MCF 10A (cell line): ENCODE measurements around the gene MTMR12. TPM values are rescaled to one million over a fixed set of nuclear protein-coding genes. Genes with fewer than 3 reads are reported as not detected.

ENCODE experiments used
- BruUV-seq: library from RNA; stranded (reverse); fragments of 400-500 nt; replicated peaks from 2 replicates; lab custom pipeline; 2021; lab: Mats Ljungman, UMichigan
- CTCF ChIA-PET: fragments of 300-600 bp; sonication (Branson Sonifier 250); formaldehyde crosslinking; extraction: SDS; loops from one replicate; lab custom pipeline; 2021; ENCODE audit warnings: antibody characterized with exemption, inconsistent platforms; lab: Yijun Ruan, JAX
- POLR2A ChIA-PET: fragments of 300-600, 350-650 bp; sonication (Branson Sonifier 250); formaldehyde crosslinking; extraction: SDS; loops from one replicate; lab custom pipeline; 2020; ENCODE audit warnings: antibody characterized with exemption, inconsistent platforms; lab: Yijun Ruan, JAX
- DNase-seq: peaks from one replicate; pipeline ENCODE4 v3.0.0-alpha.2; 2018; ENCODE audit not compliant: unreplicated experiment
- H3K27ac Mint-ChIP-seq: one replicate; pipeline ENCODE4 v1.8.0; 2022; ENCODE audit warnings: mild to moderate bottlenecking, low read depth, mixed read lengths; ENCODE audit not compliant: unreplicated experiment
- H3K27me3 Mint-ChIP-seq: one replicate; pipeline ENCODE4 v1.8.0; 2022; ENCODE audit warnings: mixed read lengths; ENCODE audit not compliant: insufficient read depth, unreplicated experiment
- H3K36me3 Mint-ChIP-seq: one replicate; pipeline ENCODE4 v1.8.0; 2022; ENCODE audit warnings: mild to moderate bottlenecking, moderate library complexity, mixed read lengths; ENCODE audit not compliant: insufficient read depth, unreplicated experiment
- H3K4me1 Mint-ChIP-seq: one replicate; pipeline ENCODE4 v1.8.0; 2022; ENCODE audit warnings: mixed read lengths; ENCODE audit not compliant: insufficient read depth, unreplicated experiment
- H3K4me3 Mint-ChIP-seq: one replicate; pipeline ENCODE4 v1.8.0; 2022; ENCODE audit warnings: mild to moderate bottlenecking, moderate library complexity, mixed read lengths; ENCODE audit not compliant: unreplicated experiment
- H3K9me3 Mint-ChIP-seq: one replicate; pipeline ENCODE4 v1.8.0; 2022; ENCODE audit warnings: mixed read lengths; ENCODE audit not compliant: unreplicated experiment
- intact Hi-C: fragments of 100-400 bp; cut with micrococcal nuclease; formaldehyde crosslinking; loops from 2 replicates; pipeline ENCODE4 v1.14.1; 2022
- total RNA-seq: library from RNA; stranded (reverse); gene quantifications from 2 replicates; pipeline ENCODE4 v1.2.3, GENCODE V29; 2022
- TF ChIP-seq, protein P1 (sequence below): fragments of 200-600 bp; IDR thresholded peaks from one replicate; pipeline ENCODE4 v1.8.0; 2022; ENCODE audit warnings: antibody characterized with exemption, mild to moderate bottlenecking; ENCODE audit not compliant: unreplicated experiment

Gene MTMR12
- total RNA-seq, 1 experiment from 2014 or later: 24.4 TPM

- H3K36me3 Mint-ChIP-seq: no peaks in the 10 kb centered on the region
- intact Hi-C loops: no loop called here
- ChIA-PET POLR2A (no interaction called here), CTCF (interaction anchor here (0.6 kb wide), 1 partner anchor 91 kb away, joined by 3 read pairs; no protein-coding TSS in a partner anchor)
- no peak overlapping the region for H3K4me3 Mint-ChIP-seq
- no TSS peak for BruUV-seq
- no peaks in the 10 kb centered on the region for H3K9me3 Mint-ChIP-seq
- TF ChIP-seq, protein P1, sequence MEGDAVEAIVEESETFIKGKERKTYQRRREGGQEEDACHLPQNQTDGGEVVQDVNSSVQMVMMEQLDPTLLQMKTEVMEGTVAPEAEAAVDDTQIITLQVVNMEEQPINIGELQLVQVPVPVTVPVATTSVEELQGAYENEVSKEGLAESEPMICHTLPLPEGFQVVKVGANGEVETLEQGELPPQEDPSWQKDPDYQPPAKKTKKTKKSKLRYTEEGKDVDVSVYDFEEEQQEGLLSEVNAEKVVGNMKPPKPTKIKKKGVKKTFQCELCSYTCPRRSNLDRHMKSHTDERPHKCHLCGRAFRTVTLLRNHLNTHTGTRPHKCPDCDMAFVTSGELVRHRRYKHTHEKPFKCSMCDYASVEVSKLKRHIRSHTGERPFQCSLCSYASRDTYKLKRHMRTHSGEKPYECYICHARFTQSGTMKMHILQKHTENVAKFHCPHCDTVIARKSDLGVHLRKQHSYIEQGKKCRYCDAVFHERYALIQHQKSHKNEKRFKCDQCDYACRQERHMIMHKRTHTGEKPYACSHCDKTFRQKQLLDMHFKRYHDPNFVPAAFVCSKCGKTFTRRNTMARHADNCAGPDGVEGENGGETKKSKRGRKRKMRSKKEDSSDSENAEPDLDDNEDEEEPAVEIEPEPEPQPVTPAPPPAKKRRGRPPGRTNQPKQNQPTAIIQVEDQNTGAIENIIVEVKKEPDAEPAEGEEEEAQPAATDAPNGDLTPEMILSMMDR: no peak
- H3K4me1 Mint-ChIP-seq: peaks cover 13% of the 10 kb centered on the region
- peaks cover 9% of the 10 kb centered on the region for H3K27me3 Mint-ChIP-seq
- no peak overlapping the region for H3K27ac Mint-ChIP-seq
- DNase-seq: no peak
Measured at GRCh38 chr5:32195265-32195664, 117.5 kb downstream of the MTMR12 start.

GRCh38 chr5:32193591-32193990 lies 119.1 kb downstream of the MTMR12 start:
- Mint-ChIP-seq H3K27me3 (peaks cover 9% of the 10 kb centered on the region), H3K36me3 (no peaks in the 10 kb centered on the region), H3K9me3 (no peaks in the 10 kb centered on the region), H3K4me1 (peaks cover 10% of the 10 kb centered on the region), H3K27ac (no peak overlapping the region), H3K4me3 (peak overlapping the region; percentile 52)
- POLR2A ChIA-PET: interaction anchor here (0.6 to 1.2 kb wide), 4 partner anchors 19 to 48 kb away, joined by 3 to 12 read pairs (median 3); partner anchors contain the start of gene GOLPH3
- intact Hi-C loops: no loop called here
- DNase-seq: peak; percentile 96
- TF ChIP-seq, protein P1: no peak
- CTCF ChIA-PET: interaction anchor here (0.6 kb wide), 1 partner anchor 113 kb away, joined by 4 read pairs; no protein-coding TSS in a partner anchor
- no TSS peak for BruUV-seq

DNA sequence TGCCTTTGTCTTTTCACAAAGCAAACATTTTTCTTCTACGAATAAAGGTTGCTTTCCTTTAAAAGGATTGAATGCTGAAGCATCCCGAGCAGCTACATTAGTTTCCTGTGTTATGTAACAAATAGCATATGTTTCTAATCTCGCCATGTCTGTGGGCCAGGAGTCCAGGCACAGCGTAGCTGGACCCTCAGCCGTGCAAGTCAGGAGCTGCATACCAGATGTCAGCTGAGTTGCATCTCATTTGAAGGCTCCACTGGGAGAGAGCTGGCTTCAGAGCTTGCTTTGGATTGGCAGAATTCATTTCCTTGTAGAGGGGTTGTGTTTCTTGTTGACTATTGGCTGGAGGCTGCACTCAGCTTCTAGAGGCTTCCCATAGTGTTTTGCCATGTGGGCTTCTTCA lies 122.6 kb downstream of the MTMR12 start:
- H3K4me3 Mint-ChIP-seq: no peak overlapping the region
- no peaks in the 10 kb centered on the region for H3K27me3 Mint-ChIP-seq
- no peaks in the 10 kb centered on the region for H3K36me3 Mint-ChIP-seq
- peaks cover 10% of the 10 kb centered on the region for H3K4me1 Mint-ChIP-seq
- no peak for DNase-seq
- ChIA-PET CTCF (interaction anchor here (0.6 to 0.8 kb wide), 2 partner anchors 22 to 42 kb away, joined by 3 to 6 read pairs; no protein-coding TSS in a partner anchor), POLR2A (interaction anchor here (1.1 kb wide), 1 partner anchor 15 kb away, joined by 3 read pairs; no protein-coding TSS in a partner anchor)
- intact Hi-C loops: no loop called here
- TF ChIP-seq, protein P1: no peak
- no peaks in the 10 kb centered on the region for H3K9me3 Mint-ChIP-seq
- BruUV-seq: no TSS peak
- no peak overlapping the region for H3K27ac Mint-ChIP-seq

DNA sequence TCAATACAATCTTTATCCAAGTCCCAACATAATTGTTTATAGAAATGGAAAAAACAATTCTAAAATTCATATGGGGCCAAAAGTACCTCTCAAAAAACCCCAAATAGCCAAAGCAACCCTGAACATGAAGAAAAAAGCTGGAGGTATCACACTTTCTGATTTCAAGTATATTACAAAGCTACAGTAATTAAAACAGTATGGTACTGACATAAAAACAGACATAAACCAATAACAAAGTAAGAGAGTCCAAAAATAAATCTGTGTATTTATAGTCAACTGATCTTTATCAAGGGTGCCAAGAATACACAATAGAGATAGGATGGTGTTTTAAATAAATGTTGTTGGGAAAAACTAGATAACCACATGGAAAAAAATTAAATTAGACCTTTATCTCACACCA lies 125.1 kb downstream of the MTMR12 start:
- Mint-ChIP-seq H3K27ac (no peak overlapping the region), H3K4me1 (no peaks in the 10 kb centered on the region), H3K9me3 (no peaks in the 10 kb centered on the region), H3K4me3 (no peak overlapping the region), H3K36me3 (no peaks in the 10 kb centered on the region), H3K27me3 (no peaks in the 10 kb centered on the region)
- POLR2A ChIA-PET: interaction anchor here (1.0 kb wide), 1 partner anchor 13 kb away, joined by 3 read pairs; no protein-coding TSS in a partner anchor
- BruUV-seq: no TSS peak
- TF ChIP-seq, protein P1: no peak
- no peak for DNase-seq
- intact Hi-C loops: no loop called here
- CTCF ChIA-PET: no interaction called here
